GM21360 (cell line): Measurements from ENCODE around the gene FAM149A.
A peak's percentile ranks its signal among the peaks of the same experiment; 100 is the strongest.

Experiments
- ATAC-seq: cut with Tn5 transposase; IDR thresholded peaks from one replicate; pipeline ENCODE4 v1.9.1; 2021; ENCODE audit warnings: mild to moderate bottlenecking, moderate library complexity; ENCODE audit not compliant: unreplicated experiment

Gene FAM149A

DNA sequence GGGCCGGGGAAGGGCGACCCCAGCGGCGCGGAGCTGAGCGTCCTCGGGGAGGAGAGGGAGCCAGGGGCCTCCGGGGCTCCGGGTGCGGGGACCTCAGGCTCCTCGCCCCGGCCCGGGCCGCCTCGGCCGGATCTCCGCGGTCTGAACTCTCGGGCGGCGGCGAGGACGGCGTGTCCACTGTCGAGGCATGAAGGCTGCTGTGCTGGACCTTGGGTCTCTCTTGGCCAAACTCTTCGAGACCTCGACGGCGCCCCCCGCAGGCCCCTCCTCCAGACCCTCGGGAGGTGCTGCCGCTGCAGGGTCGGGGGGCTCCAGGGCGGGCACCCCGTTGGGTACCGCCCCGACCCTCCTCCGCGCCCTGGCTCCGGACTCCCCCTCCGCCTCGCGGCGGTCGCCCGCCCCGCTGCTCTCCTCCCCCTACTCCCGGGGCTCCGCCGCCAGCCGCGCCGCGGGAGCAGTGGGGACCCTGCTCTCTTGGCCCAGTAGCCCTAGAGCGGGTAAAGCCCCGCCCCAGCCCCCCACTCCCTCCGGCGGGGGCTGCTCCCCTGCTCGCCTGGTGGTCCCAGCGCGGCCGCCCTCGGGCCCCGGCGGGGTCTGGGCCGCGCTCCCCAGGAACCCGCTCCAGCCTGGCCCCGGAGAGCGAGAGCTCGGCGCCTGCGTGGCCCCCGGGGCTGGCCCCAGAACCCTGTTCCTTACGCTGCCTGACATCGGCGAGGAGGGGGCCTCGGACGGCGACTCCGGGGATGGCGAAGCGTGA, 564 bp downstream of the FAM149A start:
- ATAC-seq, result peak; percentile 33

DNA sequence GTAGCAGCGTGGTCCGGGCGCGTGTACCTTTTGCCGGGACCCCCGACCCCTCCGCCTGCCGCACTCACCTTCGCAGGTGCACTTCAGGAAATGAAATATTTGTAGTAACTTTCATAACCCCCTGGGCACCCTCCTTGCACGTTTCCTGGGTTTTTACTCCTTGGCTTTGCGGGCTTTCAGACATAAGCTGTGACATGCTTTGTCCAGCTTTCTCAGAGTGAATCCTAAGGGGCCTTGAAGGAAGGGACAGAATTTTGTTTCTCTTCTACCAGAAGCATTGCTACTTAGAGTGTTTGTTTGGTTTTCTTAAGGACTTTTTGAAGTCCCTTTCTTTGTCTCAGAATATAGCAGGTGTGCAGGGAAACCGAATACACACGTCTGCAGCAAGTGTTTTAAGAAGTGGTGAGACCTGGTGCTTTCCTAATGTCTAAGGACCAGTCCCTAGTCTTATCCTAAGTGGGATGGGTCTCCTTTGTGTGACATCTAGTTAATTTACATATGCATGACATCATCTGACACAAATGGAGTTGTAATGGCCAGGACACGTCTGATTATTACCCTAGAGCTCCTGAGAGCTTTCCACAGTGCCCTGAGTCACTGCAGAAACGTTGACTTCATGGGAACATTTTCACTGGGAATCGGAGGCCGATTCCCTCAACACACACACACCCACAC, 1.3 kb downstream of the FAM149A start:
- ATAC-seq, result peak; percentile 7

GRCh38 chr4:186107947-186108346, 3.4 kb downstream of the FAM149A start:
- ATAC-seq, result no peak

DNA sequence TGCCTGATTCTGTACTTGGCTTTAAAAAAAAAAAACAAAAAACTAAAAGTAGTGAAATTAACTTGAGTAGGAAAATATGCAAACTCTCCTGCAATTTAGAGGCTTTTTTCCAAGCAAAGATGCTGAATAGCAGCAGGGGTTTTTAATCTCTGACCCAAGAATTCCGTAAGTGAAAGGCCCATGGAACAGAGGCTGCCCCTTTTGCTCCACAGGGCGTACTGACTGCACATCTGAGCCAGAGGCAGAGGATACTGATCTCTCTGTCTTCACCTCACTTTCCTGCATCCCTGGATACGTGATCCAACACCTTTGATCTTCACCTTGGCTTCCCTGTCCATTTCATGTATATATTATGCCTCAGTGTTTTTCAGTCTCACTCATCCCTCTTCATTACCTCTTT, 3.9 kb downstream of the FAM149A start:
- no peak for ATAC-seq

DNA sequence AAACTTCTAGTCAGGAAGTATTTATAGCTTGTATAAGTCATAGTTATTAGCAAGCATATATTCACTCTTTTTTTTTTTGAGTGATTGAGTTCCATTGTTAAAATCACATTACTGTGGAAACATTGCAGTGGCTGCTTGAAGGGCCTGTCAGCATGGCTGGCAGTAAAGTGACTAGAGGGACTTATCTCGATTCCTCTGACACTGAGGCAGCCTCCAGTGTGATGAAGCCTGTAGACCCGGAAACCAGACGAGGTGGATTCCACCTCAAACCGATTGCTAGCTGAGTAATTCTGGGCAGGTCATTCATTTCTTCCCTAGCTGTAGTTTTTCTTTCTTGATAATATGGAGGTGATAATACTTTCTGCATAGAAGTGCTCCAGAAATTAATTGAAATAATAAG, 4.7 kb downstream of the FAM149A start:
- ATAC-seq, result no peak

GRCh38 chr4:186116697-186117096, 12.2 kb downstream of the FAM149A start:
- ATAC-seq, result no peak

DNA sequence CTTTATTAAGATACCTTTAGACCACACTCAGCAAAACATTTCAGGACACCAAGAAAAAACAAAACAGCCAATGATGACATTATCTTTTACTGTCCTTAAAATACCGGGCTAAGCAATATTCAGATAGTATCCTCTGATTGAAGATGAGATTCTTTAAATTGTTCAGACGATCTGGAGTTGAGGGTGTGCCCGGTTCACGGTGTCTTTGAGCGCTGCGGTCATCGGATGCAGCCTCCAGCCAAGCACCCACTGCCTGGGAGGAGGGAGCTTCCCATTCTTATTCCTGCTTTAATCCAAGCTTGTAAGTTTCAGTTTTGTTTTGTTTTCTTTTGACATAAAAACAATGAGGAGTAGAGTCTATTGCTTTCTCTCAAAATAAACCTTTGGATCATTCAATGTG, 14.1 kb downstream of the FAM149A start:
- no peak for ATAC-seq

- no peak for ATAC-seq
Observed at GRCh38 chr4:186121057-186121456, 16.6 kb downstream of the FAM149A start.

GRCh38 chr4:186128842-186129241, 24.3 kb downstream of the FAM149A start:
- ATAC-seq, result no peak

GRCh38 chr4:186131935-186132334, 27.4 kb downstream of the FAM149A start:
- ATAC-seq, result no peak

- ATAC-seq, result no peak
Observed at GRCh38 chr4:186132577-186133242, 28.2 kb downstream of the FAM149A start.

DNA sequence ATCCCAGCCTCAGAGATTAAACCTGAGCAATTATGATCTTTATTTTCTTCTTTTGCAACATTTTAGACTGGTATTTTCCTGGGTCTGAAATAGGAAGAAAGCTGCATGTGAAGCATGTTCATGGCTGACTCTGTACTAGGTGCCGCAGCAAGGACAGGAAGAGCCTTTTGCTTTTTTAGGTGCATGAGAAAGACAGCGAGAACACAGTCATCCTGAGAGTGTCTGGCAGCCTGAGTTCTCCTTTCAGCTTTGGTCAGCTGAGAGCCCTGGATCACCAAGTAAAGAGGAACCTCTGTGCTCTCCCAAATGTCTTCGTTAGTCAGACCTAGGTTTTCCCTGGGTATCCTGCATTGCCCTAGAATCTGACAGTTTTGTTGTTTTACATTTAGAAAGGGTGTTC, 29.8 kb downstream of the FAM149A start:
- peak; percentile 98 for ATAC-seq

DNA sequence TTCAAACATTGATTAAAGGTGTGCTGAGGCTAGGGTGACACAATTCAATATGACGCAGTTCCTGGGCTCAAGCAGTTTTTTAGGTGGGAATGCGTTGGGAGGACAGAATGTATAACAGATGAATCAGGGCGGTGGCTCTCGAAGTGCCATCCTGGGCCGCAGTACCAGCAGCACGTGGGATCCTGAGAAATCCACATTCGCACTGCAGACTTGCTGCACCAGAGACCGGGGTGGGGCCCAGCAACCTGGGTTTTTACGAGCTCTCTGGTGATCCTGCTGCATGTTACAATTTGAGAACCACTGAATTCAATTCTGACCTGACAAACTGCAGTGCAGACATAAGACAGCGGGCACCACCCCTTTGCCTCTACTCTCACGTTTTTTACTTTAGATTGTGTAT, 30.4 kb downstream of the FAM149A start:
- no peak for ATAC-seq

- no peak for ATAC-seq
Observed at GRCh38 chr4:186137196-186137794, 32.8 kb downstream of the FAM149A start.

DNA sequence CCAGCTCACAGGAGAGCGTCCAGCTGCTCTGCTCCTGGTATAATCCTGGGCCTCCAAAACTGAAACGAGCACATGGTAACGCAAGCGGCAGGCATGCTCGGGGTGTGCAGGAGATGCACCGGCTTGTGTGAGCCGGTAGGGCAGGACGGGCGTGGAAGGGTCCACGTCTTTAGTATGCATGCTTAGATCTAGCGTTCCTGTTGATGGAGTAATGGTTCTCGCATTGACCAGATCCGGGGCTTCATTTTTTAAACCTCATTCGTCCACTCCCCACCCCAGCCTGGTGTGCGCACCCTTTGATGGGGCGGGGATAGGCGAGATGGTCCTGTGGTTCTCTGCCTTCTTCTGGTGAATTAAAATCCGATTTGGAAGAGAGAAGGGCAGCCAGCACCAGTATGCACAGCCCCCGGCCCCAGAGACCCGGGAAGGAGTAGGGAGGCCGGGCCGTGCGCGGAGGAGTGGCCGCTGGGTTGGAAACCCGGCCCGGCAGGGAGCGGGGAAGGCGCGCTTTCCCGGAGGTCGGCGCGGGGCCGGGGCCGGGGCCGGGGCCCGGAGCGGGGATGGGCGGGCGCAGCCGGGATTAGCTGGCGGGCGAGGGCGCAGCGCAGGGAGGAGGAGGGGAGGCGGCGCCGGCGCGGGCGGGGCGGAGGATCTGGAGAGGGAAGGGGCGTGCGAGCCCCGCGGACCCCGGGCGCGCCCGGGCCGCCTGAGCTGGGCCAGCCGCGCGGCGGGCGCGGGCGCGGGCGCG, 39.9 kb downstream of the FAM149A start:
- ATAC-seq, result peak; percentile 38

- peak; percentile 42 for ATAC-seq
Observed at GRCh38 chr4:186144946-186145569, 40.6 kb downstream of the FAM149A start.

DNA sequence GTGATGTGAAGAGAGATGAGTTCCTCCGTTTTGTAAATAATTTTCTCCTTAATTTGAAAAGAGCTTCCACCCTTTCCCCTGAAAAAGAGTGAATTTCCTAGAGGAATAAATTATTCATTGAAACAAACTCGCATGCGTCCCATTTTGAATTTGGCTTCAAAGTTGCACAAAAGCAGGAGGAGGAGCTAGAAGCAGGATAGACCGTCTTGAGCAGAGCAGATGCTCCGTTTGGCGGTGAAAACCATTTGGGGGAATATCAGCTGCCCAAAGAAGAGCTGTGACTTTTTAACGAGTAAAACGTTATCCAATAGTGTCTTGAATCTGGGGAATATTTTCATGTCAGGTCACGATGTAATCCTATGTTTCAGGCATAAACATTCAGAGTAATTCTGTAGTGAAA, 42.0 kb downstream of the FAM149A start:
- no peak for ATAC-seq

- no peak for ATAC-seq
Observed at GRCh38 chr4:186148336-186148975, 44.0 kb downstream of the FAM149A start.

DNA sequence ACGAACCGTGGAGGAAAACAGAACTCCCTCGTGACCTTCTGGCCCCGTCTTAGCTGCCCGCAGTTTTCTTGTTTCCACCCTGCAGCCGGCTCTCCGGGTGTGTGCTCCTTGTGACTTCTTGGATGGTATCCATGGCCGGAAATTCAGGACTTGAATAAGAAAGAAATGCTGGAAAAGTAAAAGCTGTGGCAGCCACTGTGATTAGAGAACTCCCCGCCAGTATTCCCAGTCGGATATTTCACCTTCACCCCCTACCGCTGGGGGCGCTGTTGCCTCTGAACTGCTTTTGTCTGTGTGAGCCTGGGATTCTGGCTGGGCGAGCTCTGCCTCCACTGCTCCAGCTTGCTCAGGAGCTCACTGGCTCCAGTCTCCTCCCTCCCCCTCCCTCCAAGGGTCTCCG, 45.4 kb downstream of the FAM149A start:
- no peak for ATAC-seq

DNA sequence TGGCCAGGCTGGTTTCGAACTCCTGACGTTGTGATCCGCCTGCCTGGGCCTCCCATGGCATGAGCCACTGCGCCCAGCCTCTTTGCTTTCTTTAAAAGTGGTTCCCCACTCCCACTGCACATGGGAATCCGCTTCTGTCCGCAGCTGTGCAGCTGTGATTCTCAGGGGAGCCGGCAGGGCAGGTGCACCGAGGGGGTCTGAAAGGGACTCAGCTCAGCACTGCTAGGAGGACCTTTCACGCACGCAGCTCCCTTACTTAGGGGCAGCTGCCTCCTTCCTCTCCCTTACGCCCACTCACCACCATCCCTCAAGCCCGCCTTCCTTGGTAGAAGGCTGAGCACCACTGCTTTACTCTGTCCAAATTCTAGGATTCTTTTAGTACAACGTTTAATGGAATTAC, 46.4 kb downstream of the FAM149A start:
- peak; percentile 39 for ATAC-seq
